IPS-18a (cell line): ENCODE data around the gene EEPD1.

Experiments
- H3K27ac ChIP-seq: one replicate; pipeline ENCODE4 v1.5.1; 2013; ENCODE audit warnings: low read length
- H3K27me3 ChIP-seq: one replicate; pipeline ENCODE4 v1.6.1; 2013; ENCODE audit warnings: mild to moderate bottlenecking, low read length; ENCODE audit not compliant: control insufficient read depth, insufficient read depth
- H3K36me3 ChIP-seq: one replicate; pipeline ENCODE4 v1.6.1; 2013; ENCODE audit warnings: low read depth, low read length; ENCODE audit not compliant: control insufficient read depth
- H3K4me1 ChIP-seq: one replicate; pipeline ENCODE4 v1.6.1; 2013; ENCODE audit warnings: low read depth, low read length; ENCODE audit not compliant: control insufficient read depth
- H3K4me3 ChIP-seq: one replicate; pipeline ENCODE4 v1.5.1; 2013; ENCODE audit warnings: low read length
- H3K9ac ChIP-seq: one replicate; pipeline ENCODE4 v1.6.1; 2013; ENCODE audit warnings: mild to moderate bottlenecking, low read length, moderate library complexity
- H3K9me3 ChIP-seq: one replicate; pipeline ENCODE4 v1.6.1; 2013; ENCODE audit warnings: low read depth, low read length; ENCODE audit not compliant: control insufficient read depth

The EEPD1 gene

DNA sequence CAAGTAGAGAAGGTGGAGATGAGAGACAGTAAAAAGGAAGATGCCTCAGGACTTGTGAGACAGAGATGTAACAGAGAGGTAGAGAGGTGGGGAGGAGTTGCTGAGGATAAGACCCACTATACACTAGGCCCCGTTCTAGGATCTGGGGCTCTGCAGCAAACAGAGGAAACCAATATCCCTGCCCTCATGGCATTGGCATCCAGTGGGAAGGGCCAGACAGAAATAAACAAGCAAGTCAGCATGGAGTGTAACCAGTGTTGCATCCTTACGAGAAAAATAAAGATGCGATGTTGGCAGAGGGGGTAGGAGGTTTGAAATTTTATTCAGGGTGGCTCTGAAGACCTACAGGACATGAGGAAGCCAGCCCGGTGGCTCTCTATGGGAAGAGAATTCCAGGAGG, 22.0 kb upstream of the EEPD1 start:
- Histone ChIP-seq H3K4me3 (no peak overlapping the region), H3K27me3 (no peaks in the 10 kb centered on the region), H3K27ac (no peak overlapping the region), H3K4me1 (no peaks in the 10 kb centered on the region), H3K9me3 (no peaks in the 10 kb centered on the region), H3K36me3 (no peaks in the 10 kb centered on the region), H3K9ac (no peak overlapping the region)

DNA sequence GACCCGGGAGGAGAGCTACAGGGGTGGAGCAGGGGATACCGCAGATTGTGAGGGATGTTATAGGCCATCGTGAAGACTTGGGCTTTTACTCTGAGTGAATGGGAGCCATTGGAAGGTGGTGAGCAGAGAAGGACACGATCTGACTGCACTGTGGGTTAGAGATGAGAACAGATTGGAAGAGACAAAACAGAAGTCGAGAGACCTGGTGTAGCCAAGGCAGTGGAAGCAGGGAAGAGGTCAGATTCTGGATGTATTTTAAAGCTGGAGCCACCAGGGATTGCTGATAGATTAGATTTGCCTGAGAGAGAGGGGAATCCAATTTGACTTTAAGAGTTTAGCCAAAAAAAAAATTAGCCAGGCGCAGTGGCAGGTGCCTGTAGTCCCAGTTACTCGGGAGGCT, 21.6 kb upstream of the EEPD1 start:
- H3K36me3 ChIP-seq = no peaks in the 10 kb centered on the region
- no peak overlapping the region for H3K27ac ChIP-seq
- H3K9ac ChIP-seq = no peak overlapping the region
- H3K4me3 ChIP-seq = no peak overlapping the region
- no peaks in the 10 kb centered on the region for H3K4me1 ChIP-seq
- H3K9me3 ChIP-seq = no peaks in the 10 kb centered on the region
- H3K27me3 ChIP-seq = no peaks in the 10 kb centered on the region

DNA sequence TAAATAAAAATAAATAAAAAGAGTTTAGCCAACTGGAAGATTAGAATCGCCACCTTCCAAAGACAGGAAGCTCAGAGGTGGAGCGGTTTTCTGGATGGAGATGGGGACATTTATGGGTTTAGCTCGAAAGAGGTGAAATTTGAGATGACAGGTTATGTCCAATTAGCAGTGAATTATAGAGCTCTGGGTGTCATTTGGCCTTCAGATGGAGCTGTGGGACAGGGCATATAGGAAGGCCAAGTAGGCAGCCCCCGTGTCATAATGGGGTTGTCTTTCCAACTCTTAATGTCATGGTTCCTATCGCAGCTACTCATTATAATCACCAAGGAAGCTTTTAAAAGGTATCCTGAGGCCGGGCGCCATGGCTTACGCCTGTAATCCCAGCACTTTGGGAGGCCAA, 21.0 kb upstream of the EEPD1 start:
- Histone ChIP-seq H3K4me1 (no peaks in the 10 kb centered on the region), H3K4me3 (no peak overlapping the region), H3K9ac (no peak overlapping the region), H3K9me3 (no peaks in the 10 kb centered on the region), H3K27me3 (no peaks in the 10 kb centered on the region), H3K27ac (no peak overlapping the region), H3K36me3 (no peaks in the 10 kb centered on the region)

- Histone ChIP-seq H3K4me3 (no peak overlapping the region), H3K9ac (no peak overlapping the region), H3K4me1 (no peaks in the 10 kb centered on the region), H3K36me3 (no peaks in the 10 kb centered on the region), H3K27me3 (no peaks in the 10 kb centered on the region), H3K27ac (no peak overlapping the region), H3K9me3 (no peaks in the 10 kb centered on the region)
These were observed 17.4 kb upstream of the EEPD1 start for GRCh38 chr7:36135700-36136099.

GRCh38 chr7:36137258-36137657, 15.8 kb upstream of the EEPD1 start:
- no peaks in the 10 kb centered on the region for H3K9me3 ChIP-seq
- no peak overlapping the region for H3K4me3 ChIP-seq
- H3K4me1 ChIP-seq = no peaks in the 10 kb centered on the region
- H3K27ac ChIP-seq = no peak overlapping the region
- no peaks in the 10 kb centered on the region for H3K27me3 ChIP-seq
- H3K36me3 ChIP-seq = no peaks in the 10 kb centered on the region
- H3K9ac ChIP-seq = no peak overlapping the region

DNA sequence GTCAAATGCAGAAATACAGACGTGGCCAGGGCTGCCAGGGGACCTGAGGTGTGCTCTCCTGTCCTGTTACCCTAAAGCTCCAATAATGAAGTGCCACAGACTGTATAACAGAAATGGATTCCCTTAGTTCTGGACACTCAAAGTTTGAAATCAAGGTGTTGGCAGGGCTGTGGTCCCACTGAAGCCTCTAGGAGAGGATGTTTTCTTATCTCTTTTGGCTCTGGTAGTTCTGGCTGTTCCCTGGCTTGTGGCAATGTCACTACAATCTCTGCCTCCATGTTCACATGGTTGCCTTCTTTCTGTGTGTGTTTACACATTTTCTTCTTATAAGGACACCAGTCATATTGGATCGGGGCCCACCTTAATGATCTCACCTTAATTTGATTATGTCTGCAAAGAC, 15.3 kb upstream of the EEPD1 start:
- Histone ChIP-seq H3K4me3 (no peak overlapping the region), H3K9me3 (no peaks in the 10 kb centered on the region), H3K27me3 (no peaks in the 10 kb centered on the region), H3K9ac (no peak overlapping the region), H3K4me1 (no peaks in the 10 kb centered on the region), H3K27ac (no peak overlapping the region), H3K36me3 (no peaks in the 10 kb centered on the region)

GRCh38 chr7:36138209-36138608, 14.8 kb upstream of the EEPD1 start:
- Histone ChIP-seq H3K9ac (no peak overlapping the region), H3K4me3 (no peak overlapping the region), H3K27ac (no peak overlapping the region), H3K4me1 (no peaks in the 10 kb centered on the region), H3K9me3 (no peaks in the 10 kb centered on the region), H3K36me3 (no peaks in the 10 kb centered on the region), H3K27me3 (no peaks in the 10 kb centered on the region)

DNA sequence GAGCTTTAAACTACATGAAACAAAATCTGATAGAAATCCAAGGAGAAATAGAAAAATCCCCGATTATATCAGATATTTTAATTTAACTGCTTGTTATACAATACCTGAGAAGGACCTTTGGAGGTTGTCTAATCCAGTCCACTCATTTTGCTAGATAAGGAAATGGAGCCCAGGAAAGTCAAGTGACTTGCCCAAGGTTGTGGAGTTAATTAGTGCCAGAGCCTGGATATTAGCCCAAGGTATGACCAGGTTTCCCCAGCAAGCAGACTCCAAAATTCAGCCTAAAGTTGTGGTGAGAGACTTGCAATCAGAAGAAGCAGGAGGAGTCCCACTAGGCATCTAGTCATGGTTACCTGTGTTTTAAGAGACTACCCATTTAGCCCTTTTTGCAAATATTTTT, 11.7 kb upstream of the EEPD1 start:
- H3K4me1 ChIP-seq = peaks cover 1% of the 10 kb centered on the region
- H3K4me3 ChIP-seq = no peak overlapping the region
- H3K27me3 ChIP-seq = no peaks in the 10 kb centered on the region
- H3K27ac ChIP-seq = no peak overlapping the region
- no peak overlapping the region for H3K9ac ChIP-seq
- H3K9me3 ChIP-seq = no peaks in the 10 kb centered on the region
- H3K36me3 ChIP-seq = no peaks in the 10 kb centered on the region

DNA sequence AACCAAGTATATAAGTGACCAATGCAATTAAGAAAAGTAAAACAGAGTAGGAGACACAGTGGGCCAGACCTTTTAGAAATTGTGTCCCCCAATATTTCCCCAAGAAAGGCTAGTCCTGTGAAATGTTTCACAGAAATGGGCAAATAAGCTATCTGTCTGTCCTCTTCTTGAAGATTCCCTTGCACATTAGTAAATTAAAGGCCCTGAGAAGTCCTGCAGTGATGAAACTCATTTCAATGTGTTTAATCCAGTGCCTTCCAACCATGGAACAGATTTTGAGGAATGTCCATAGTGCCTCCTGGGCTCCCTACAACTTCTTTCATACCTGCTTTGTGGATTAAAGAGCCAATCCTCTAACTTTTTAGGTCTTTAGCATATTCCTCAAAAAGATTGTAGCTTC, 11.2 kb upstream of the EEPD1 start:
- no peaks in the 10 kb centered on the region for H3K9me3 ChIP-seq
- no peak overlapping the region for H3K27ac ChIP-seq
- no peak overlapping the region for H3K9ac ChIP-seq
- H3K4me1 ChIP-seq = peaks cover 3% of the 10 kb centered on the region
- no peaks in the 10 kb centered on the region for H3K36me3 ChIP-seq
- no peaks in the 10 kb centered on the region for H3K27me3 ChIP-seq
- H3K4me3 ChIP-seq = no peak overlapping the region

DNA sequence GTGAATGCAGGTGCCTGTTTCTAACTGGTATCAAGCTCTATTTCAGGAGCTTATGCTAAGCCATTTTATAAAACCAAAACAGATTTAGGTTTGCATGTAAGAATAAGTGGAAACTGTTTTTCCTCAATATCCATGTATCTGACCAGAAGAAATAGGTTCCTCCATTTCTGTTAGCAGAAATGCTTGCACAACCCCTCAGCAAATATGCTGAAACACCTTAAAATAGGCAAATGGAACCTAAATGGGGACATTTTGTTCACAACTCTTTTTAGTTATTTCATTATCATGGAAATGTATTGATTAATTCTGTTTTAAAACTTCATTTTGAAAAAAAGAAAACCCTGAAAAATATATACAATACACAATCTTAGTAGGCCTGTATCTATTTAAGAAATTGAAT, 8.9 kb upstream of the EEPD1 start:
- Histone ChIP-seq H3K4me1 (peaks cover 3% of the 10 kb centered on the region), H3K36me3 (no peaks in the 10 kb centered on the region), H3K27me3 (no peaks in the 10 kb centered on the region), H3K9me3 (no peaks in the 10 kb centered on the region), H3K27ac (no peak overlapping the region), H3K4me3 (no peak overlapping the region), H3K9ac (no peak overlapping the region)

- Histone ChIP-seq H3K36me3 (no peaks in the 10 kb centered on the region), H3K9ac (no peak overlapping the region), H3K4me3 (no peak overlapping the region), H3K4me1 (peaks cover 3% of the 10 kb centered on the region), H3K27ac (no peak overlapping the region), H3K9me3 (no peaks in the 10 kb centered on the region), H3K27me3 (no peaks in the 10 kb centered on the region)
These were observed 7.4 kb upstream of the EEPD1 start for GRCh38 chr7:36145686-36146085.

- no peak overlapping the region for H3K9ac ChIP-seq
- H3K27ac ChIP-seq = no peak overlapping the region
- peaks cover 10% of the 10 kb centered on the region for H3K4me1 ChIP-seq
- H3K27me3 ChIP-seq = no peaks in the 10 kb centered on the region
- H3K9me3 ChIP-seq = no peaks in the 10 kb centered on the region
- H3K36me3 ChIP-seq = no peaks in the 10 kb centered on the region
- no peak overlapping the region for H3K4me3 ChIP-seq
These were observed 5.7 kb upstream of the EEPD1 start for GRCh38 chr7:36147361-36147760.
